Epithelial cell of proximal tubule (primary cell): ENCODE measurements around the gene EML6. TPM values are rescaled to one million over a fixed set of nuclear protein-coding genes. Genes with fewer than 3 reads are reported as not detected.

ENCODE experiments used
- DNase-seq: peaks from one replicate; pipeline ENCODE4 v3.0.0-alpha.2; 2011; ENCODE audit warnings: low read depth
- H3K4me3 ChIP-seq: 2 replicates; pipeline ENCODE4 v1.5.1; 2011; ENCODE audit warnings: low read depth, mild to moderate bottlenecking, low read length
- CTCF ChIP-seq: conservative IDR thresholded peaks from 2 replicates; pipeline ENCODE4 v1.5.1; 2012; ENCODE audit warnings: low read depth, mild to moderate bottlenecking, low read length
- total RNA-seq: library from RNA; depleted of rRNA; stranded (reverse); fragments of >200 nt; gene quantifications from 2 replicates; pipeline ENCODE4 v1.2.3, GENCODE V29; 2015

Gene EML6
- total RNA-seq, 1 donor from 2014 or later = 3.7 TPM

- DNase-seq = no peak
- H3K4me3 ChIP-seq = no peak overlapping the region
- no peak for TF ChIP-seq CTCF
Observed at GRCh38 chr2:54787270-54787669, 63.8 kb downstream of the EML6 start.

GRCh38 chr2:54787755-54788366, 64.4 kb downstream of the EML6 start:
- no peak for TF ChIP-seq CTCF
- no peak for DNase-seq
- no peak overlapping the region for H3K4me3 ChIP-seq

GRCh38 chr2:54789878-54790277, 66.4 kb downstream of the EML6 start:
- H3K4me3 ChIP-seq = no peak overlapping the region
- no peak for TF ChIP-seq CTCF
- no peak for DNase-seq

- DNase-seq = no peak
- H3K4me3 ChIP-seq = no peak overlapping the region
- TF ChIP-seq CTCF = no peak
Observed at GRCh38 chr2:54791831-54792230, 68.4 kb downstream of the EML6 start.

- no peak for TF ChIP-seq CTCF
- DNase-seq = no peak
- no peak overlapping the region for H3K4me3 ChIP-seq
Observed at GRCh38 chr2:54797307-54797706, 73.8 kb downstream of the EML6 start.

GRCh38 chr2:54801352-54801751, 77.9 kb downstream of the EML6 start:
- no peak overlapping the region for H3K4me3 ChIP-seq
- TF ChIP-seq CTCF = no peak
- DNase-seq = no peak
